ENCODE results near the gene ELFN1. TPM values are rescaled to one million over a fixed set of nuclear protein-coding genes. Genes with fewer than 3 reads are reported as not detected.

ELFN1 gene
- total and polyA plus RNA-seq, 10 of the 15 experiments (the other 5 are each of a cell fraction or from before 2014, with no cell fraction given), result 0.04 TPM; not detected in 9

- TF ChIP-seq E2F8 (IDR thresholded peaks at IDR 0.05; ENCODE audit: low read depth, partially characterized antibody) (no peak), MYC (IDR thresholded peaks at IDR 0.05; ENCODE audit: insufficient read depth, insufficient read length, insufficient replicate concordance, low read length, severe bottlenecking) (no peak), MXI1 (IDR thresholded peaks at IDR 0.05; ENCODE audit: low read depth, low read length) (no peak)
These were observed 79.3 kb downstream of the ELFN1 start (continued) for GRCh38 chr7:1749351-1749863.

GRCh38 chr7:1749864-1750466, 79.9 kb downstream of the ELFN1 start:
- intact Hi-C loops (cut with micrococcal nuclease; ENCODE audit: unreplicated experiment), result no loop called here
- FAIRE-seq (no peak), DNase-seq (ENCODE audit: low read depth, low spot score) (no peak), ATAC-seq (no peak)
- Histone ChIP-seq H3K27me3 (replicated peaks in 1 of 2; ENCODE audit: control insufficient read depth in 2 of 2, insufficient read depth in 2 of 2, low read length in 1 of 2) (no peaks in the 10 kb centered on the region), H3K9me3 (replicated peaks; ENCODE audit: control insufficient read depth, insufficient read depth, low read length) (no peaks in the 10 kb centered on the region; the same call in 2 of the 3 replicates), H4K20me1 (ENCODE audit: control insufficient read depth, insufficient read depth) (no peaks in the 10 kb centered on the region), H3K79me2 (ENCODE audit: control insufficient read depth, insufficient read depth, low read length) (no peaks in the 10 kb centered on the region), H2AFZ (ENCODE audit: control insufficient read depth, low read depth, low read length) (no peak overlapping the region), H3K4me1 (ENCODE audit: control insufficient read depth, insufficient read depth, low read length) (no peaks in the 10 kb centered on the region), H3K4me3 (no peak overlapping the region), H3K9ac (ENCODE audit: control insufficient read depth, insufficient read depth, low read length) (no peak overlapping the region), H3K36me3 (ENCODE audit: control insufficient read depth in 2 of 2, insufficient read depth in 2 of 2, low read length in 1 of 2) (no peaks in the 10 kb centered on the region), H3K4me2 (ENCODE audit: control insufficient read depth, insufficient read depth) (no peak overlapping the region), H3K27ac (ENCODE audit: control insufficient read depth, insufficient read depth) (no peak overlapping the region)
- SMC1A ChIA-PET (ENCODE audit: uncharacterized antibody, unreplicated experiment), result no interaction called here
- no TSS peak for BruUV-seq (replicated peaks)
- WGBS (ENCODE audit: insufficient coverage, insufficient replicate concordance, low lambda C conversion rate, missing lambda C conversion rate), result 63% methylated on average over 24 of the region's 24 CpGs
- in situ Hi-C loops (cut with MboI), result no loop called here
- POLR2A ChIA-PET, result no interaction called here
- CTCF ChIA-PET, result no interaction called here
- RAD21 ChIA-PET (ENCODE audit: unreplicated experiment), result no interaction called here
- TF ChIP-seq, protein P1, sequence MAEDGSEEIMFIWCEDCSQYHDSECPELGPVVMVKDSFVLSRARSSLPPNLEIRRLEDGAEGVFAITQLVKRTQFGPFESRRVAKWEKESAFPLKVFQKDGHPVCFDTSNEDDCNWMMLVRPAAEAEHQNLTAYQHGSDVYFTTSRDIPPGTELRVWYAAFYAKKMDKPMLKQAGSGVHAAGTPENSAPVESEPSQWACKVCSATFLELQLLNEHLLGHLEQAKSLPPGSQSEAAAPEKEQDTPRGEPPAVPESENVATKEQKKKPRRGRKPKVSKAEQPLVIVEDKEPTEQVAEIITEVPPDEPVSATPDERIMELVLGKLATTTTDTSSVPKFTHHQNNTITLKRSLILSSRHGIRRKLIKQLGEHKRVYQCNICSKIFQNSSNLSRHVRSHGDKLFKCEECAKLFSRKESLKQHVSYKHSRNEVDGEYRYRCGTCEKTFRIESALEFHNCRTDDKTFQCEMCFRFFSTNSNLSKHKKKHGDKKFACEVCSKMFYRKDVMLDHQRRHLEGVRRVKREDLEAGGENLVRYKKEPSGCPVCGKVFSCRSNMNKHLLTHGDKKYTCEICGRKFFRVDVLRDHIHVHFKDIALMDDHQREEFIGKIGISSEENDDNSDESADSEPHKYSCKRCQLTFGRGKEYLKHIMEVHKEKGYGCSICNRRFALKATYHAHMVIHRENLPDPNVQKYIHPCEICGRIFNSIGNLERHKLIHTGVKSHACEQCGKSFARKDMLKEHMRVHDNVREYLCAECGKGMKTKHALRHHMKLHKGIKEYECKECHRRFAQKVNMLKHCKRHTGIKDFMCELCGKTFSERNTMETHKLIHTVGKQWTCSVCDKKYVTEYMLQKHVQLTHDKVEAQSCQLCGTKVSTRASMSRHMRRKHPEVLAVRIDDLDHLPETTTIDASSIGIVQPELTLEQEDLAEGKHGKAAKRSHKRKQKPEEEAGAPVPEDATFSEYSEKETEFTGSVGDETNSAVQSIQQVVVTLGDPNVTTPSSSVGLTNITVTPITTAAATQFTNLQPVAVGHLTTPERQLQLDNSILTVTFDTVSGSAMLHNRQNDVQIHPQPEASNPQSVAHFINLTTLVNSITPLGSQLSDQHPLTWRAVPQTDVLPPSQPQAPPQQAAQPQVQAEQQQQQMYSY (CRISPR knock-in tag; IDR thresholded peaks at IDR 0.05), result no peak
- TF ChIP-seq SRF (IDR thresholded peaks at IDR 0.05; ENCODE audit: low read depth in 2 of 2, low read length in 2 of 2) (no peak), POU2F2 (IDR thresholded peaks at IDR 0.05; ENCODE audit: borderline replicate concordance, low read depth, low read length) (no peak), BMI1 (IDR thresholded peaks at IDR 0.05; ENCODE audit: borderline replicate concordance) (no peak), NFYA (IDR thresholded peaks at IDR 0.05; ENCODE audit: borderline replicate concordance, low read depth, low read length) (no peak), MAX (IDR thresholded peaks at IDR 0.05; ENCODE audit: low read depth, low read length) (no peak)
- TF ChIP-seq, protein P2, sequence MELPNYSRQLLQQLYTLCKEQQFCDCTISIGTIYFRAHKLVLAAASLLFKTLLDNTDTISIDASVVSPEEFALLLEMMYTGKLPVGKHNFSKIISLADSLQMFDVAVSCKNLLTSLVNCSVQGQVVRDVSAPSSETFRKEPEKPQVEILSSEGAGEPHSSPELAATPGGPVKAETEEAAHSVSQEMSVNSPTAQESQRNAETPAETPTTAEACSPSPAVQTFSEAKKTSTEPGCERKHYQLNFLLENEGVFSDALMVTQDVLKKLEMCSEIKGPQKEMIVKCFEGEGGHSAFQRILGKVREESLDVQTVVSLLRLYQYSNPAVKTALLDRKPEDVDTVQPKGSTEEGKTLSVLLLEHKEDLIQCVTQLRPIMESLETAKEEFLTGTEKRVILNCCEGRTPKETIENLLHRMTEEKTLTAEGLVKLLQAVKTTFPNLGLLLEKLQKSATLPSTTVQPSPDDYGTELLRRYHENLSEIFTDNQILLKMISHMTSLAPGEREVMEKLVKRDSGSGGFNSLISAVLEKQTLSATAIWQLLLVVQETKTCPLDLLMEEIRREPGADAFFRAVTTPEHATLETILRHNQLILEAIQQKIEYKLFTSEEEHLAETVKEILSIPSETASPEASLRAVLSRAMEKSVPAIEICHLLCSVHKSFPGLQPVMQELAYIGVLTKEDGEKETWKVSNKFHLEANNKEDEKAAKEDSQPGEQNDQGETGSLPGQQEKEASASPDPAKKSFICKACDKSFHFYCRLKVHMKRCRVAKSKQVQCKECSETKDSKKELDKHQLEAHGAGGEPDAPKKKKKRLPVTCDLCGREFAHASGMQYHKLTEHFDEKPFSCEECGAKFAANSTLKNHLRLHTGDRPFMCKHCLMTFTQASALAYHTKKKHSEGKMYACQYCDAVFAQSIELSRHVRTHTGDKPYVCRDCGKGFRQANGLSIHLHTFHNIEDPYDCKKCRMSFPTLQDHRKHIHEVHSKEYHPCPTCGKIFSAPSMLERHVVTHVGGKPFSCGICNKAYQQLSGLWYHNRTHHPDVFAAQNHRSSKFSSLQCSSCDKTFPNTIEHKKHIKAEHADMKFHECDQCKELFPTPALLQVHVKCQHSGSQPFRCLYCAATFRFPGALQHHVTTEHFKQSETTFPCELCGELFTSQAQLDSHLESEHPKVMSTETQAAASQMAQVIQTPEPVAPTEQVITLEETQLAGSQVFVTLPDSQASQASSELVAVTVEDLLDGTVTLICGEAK (IDR thresholded peaks at IDR 0.05; ENCODE audit: borderline replicate concordance), result no peak

Data from GM12878 (cell line).